CD4-positive, alpha-beta T cell treated with Interleukin-6 for 4 hours (primary cell): ENCODE results near the gene PHACTR1.

Experiments used
- DNase-seq: peaks from one replicate; pipeline ENCODE4 v3.0.0-alpha.2; 2020; ENCODE audit warnings: mixed read lengths

Gene PHACTR1

DNA sequence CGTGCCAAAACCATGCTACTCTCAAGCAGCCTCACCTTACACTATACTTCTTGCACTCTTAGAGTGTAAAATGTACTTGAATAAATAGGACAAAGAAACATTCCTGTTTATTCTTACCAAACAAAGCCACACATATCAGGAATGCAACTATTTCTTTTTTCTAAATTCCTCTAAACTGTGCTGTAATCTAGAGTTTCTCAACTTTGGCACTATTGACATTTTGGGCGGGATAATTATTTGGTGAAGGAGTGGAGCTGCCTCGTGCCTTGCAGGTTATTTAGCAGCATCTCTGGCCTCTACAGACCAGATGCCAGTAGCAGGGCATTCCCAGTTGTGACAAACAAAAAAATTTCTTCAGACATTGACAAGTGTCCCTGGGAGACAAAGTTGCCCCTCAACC is 86.9 kb downstream of the PHACTR1 start:
- DNase-seq: no peak

DNA sequence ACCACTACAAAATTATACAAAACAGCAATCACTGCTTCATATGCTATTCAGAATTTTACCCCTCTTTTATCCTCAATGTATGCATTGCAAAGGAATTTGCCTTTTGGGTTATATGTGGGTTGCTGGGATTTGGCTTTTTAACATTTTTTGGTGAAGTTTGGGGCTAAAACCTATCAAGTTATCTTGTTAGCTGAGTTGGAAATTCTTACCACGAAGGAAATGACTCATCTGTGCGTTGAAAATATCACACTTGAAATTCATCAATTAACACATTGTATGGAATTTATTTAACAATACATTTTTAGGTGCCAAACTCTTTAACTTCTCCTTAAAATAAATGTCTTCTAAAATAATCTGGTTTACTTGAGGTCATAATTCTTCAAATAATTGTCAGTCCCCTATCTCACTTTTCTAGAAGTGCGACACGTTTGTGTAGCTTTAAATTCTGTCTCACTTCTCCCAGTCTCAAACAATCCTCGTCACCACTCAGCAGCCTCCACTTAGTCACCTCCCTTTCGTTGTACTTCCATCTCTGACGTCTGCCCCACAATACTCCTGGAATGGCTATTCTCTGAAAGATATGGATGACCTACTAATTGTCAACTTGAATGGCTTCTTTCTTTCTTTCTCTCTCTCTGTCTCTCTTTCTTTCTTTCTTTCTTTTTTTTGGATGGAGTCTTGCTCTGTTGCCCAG is 88.5 kb downstream of the PHACTR1 start:
- no peak for DNase-seq

DNA sequence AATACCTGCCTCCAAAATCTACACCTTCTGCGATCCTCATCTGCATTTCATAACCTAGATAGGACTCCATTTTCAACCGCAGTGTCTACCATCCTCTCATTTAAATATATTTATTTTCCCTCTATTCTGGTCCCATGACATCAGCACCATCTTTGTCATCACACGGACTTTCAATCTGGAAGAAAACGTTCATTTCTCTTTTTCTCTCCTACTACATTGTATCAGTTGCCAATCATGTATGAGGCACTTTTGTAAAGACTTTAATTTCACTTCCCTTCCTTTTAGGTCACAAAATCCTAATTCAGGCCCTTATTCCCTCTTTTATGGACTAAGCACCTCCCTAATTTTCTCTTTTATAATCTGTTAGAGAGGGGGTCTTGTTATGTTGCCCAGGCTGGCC is 89.6 kb downstream of the PHACTR1 start:
- DNase-seq: no peak

DNA sequence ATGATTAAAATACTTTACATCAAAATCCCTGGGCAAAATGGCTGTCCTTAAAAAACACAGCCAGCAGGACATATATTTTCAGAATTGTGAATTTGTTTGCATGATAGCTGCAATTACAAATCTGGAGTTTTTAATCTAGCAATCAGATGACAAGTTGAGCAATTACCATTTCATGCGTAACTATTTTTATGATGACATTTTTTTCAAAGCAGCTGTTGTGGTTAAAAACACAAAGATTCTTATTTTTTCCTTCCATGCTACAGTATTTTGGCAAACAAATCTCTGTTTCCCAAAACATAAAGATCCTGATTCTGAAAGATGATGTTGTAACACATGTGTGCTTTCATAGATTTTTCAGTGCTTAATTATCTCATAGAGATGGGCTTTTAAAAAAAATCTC is 90.2 kb downstream of the PHACTR1 start:
- DNase-seq: no peak

DNA sequence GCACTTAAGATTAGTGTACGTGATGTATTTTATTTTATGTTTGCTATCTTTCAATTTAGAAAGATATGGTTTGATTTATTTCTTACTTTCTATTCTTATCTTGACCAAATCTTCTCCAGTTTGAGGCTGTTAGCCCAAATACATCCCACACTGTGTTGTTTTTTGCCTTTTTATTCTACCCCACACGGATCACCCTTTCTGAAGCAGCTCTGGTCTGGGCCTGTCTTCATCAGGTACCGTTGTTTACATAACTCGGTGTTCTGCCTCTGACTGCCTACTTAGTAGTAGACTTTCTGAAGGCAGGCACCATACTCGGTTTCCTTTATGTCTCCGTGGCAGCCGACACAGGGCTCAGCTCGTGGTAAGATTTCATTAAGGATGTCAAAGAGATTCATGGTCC is 95.0 kb downstream of the PHACTR1 start:
- no peak for DNase-seq

DNA sequence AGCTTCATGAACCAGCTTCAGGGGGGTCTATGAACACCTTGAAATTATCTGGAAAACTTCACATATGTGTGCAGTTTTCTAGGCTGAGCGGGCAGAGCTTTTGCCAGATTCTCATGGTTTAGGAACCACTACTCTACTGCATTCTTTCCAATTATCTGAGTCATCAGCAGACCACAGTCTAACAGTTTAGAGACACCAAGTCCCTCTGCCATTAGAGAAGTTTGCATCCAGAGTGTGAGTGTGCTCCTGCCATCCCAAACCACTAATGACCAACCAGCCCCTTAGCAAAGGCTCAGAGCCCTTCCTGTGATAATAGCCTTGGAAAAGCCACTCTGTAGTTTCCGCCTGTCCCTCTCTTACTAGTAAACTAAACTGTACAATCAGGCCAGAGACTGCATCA is 96.8 kb downstream of the PHACTR1 start:
- DNase-seq: no peak

DNA sequence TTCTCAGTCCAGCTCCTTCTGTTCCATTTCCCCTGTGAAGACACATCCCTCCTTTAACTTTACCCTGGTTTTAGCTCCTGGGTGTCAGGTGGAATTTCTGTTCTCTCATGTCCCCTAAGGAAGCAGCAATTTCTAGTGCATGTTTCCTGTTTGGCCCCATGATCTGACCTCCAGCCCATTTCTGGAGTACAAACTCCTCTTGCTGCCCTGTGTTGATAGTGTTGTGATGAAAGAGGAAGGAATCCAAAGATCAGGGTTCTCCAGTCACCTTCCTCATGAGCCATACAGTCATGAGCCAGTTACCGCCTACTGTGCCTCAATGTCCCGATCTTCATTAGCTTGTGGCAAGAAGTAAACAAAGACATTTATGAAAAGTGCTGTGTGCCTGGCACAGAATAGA is 97.4 kb downstream of the PHACTR1 start:
- DNase-seq: no peak

DNA sequence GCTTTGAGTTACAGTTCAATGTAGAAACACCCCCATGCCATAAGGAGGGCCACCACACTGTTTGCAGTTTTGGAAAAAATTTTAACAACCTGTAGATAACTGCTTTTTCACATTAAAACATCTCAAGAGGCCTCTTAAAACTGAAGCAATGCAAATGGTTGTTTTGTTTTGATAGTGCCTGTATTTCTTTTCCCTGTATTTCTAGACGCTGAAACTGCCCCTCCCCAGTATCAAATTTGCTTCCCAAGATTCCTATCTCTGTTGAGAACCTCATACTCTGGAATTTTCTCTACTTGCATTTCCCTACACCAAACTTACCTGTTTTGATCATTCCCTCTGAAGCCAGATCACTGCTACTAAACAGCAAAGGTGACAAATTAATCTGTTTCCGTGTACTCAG is 98.5 kb downstream of the PHACTR1 start:
- no peak for DNase-seq

DNA sequence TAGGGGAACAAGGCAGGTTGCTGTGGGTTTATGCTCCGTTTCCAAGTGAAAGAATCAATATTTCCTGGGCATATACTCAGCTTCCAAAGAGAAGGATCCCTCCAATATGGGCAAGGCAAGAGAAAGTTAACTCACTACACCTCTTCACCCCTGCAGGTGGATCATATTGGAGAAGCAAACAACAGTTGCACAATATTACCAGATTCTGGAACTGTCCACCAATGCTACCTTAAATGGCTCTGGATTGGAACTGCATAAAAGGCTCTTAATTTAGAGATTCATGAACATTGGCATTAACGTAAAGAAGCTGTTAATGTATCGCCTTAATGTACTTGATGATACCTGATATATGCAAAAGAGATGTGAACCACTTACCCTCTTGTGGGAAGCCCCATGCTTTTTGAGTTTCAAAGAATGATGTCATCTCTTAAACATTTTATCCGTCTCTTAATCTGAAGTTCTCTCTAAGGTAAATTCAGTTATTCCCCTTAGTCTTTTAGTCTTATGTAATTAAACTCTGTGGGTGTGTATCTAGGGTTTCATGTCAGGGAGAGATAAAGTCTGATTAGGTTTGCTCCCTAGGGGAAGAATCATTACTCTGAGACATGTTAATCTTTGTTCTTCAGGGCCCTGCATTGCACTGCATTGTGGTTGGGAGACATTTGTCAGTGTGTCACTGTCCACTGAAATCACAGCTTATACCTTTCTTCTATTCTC is 99.5 kb downstream of the PHACTR1 start:
- no peak for DNase-seq

DNA sequence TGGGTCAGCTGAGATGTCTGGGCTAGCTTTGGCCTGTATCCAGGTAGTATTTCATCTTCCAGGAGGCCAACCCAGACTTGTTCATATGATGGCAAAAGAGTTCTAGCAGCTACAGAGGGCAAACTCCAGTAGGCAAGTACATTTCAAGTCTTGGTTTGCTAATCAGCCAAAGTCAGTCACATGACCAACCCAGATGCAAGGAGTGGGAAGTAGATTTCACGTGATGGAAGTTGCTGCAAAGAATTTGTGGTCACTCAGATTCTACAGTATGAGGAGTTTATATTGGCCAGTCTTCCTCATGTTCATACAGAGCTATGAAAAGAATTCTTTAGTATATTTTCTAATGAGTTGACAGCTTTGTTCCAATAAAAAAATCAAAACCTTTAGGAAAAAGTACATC is 101.8 kb downstream of the PHACTR1 start:
- no peak for DNase-seq

DNA sequence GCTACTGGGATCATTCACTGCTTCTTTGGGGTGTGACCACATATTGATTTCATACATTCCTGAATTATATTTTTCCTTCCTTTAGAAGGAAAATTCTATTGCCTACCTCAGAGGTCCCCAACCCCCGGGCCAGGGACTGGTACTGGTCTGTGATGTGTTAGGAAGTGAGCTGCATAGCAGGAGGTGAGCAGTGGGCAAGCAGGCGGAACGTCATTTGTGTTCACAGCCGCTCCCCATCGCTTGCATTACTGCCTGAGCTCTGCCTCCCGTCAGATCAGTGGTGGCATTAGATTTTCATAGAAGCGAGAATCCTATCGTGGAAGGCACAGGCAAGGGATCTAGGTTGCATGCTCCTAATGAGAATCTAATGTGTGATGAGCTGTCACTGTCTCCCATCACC is 107.3 kb downstream of the PHACTR1 start:
- DNase-seq: no peak

DNA sequence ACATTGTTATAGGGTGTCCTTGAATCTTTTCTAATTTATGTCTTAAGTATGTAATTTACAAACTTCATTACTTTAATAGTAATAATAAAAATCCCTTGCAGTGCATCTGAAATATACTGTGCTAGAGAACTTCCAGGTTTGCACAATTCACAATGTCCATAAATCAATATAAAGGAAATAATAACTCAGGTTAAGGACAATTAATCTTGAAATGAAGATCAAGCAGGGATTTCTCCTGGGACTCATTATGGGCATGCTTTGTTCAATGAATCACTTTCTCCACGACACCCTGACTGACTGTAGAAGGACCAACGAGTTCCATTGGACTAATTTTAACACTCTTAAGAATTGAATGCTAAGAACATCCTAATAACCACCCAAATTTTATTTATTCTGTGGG is 110.0 kb downstream of the PHACTR1 start:
- DNase-seq: no peak

DNA sequence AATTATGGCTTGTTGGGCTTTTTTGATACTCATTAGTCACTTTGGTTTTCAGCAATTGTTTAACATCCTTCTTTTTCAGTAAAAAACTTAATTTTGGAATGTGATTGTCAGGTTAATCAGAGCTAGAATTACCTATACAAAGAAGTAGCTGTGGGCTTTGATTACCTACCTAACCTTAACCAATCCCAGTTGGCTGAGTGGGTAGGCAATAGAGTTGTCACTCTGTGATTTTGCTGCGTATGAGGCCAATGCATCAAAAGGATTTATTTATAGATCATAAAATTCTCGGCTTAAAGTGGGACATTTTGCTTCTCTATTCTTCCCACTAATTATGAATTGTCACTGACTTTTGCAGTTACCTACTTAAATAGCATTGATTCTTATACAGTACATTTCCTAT is 111.4 kb downstream of the PHACTR1 start:
- no peak for DNase-seq

DNA sequence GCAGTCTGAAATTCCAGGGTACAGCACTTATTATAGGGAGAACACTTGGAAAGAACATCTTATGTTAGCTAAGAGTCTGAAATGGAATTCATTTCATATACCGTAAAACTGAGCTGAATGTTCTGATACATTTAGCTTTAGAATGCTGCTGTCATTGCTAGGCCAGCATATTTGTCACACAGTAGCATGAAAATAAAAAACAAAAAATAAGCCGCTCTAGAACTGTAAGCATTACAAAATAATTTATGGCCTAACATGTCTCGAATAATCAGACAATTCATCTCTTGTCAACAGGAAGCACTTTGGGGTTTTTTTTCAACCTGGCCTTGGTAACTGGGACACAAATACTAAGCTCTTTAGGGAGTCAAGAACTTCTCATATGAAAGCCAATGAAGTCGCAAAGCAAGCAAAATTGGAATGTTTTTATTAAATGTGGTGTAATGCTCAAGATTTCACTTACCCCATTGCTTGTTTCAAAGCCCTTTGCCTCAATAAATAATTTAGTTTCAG is 115.7 kb downstream of the PHACTR1 start:
- DNase-seq: no peak

DNA sequence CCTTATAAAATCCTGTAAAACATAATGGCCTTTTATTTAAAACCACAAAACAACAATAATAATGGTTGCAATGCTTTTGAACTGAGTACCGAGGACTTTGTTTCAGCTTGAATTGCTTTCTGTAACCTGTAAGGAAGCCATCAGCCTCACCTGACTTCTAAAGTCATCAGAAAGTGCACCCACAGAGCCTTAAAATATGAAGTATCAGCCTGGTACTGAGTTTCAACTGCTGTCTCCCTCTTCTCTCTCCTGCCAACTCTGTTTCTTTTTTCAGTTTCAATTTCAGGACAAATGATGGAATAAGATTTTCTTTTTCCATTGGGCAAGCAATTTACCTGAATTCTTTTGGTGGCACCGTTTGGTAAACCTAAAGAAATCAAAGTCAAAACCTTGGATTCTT is 119.4 kb downstream of the PHACTR1 start:
- no peak for DNase-seq

DNA sequence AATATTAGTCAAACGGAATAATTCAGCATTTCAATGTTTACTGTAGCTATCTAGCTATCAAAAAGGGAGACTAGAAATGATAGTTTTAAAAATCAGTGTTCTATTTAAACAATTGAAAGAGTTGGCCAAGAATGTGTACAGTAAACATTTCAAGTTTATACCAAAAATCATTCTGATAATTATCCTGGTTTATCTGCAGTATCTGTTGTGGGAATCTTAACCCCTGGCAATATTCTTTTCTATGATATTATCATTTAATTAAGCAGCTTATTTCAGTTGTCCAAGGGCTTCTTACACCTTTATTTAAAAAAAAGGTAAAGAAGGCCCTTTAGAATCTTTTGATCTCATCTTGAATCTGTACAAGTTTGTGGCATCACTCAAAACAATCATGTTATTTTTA is 125.1 kb downstream of the PHACTR1 start:
- no peak for DNase-seq

DNA sequence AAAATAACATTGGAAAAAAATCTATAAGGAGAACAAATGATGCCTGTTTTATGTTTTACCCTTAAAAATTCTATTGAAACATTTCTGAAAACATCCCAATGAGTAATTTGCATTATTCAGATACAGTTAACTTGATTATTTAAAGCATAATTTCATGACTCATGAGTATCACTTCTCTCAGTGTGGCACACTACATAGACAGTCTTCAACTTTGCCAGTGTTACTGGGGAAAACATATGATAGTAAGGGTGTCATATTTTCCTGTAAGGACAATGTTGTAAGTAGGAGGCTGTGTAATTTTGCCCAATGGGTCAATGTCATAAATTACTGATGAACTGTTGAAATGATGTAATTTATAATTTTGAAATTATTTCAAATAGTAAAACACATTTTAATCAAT is 125.5 kb downstream of the PHACTR1 start:
- no peak for DNase-seq

DNA sequence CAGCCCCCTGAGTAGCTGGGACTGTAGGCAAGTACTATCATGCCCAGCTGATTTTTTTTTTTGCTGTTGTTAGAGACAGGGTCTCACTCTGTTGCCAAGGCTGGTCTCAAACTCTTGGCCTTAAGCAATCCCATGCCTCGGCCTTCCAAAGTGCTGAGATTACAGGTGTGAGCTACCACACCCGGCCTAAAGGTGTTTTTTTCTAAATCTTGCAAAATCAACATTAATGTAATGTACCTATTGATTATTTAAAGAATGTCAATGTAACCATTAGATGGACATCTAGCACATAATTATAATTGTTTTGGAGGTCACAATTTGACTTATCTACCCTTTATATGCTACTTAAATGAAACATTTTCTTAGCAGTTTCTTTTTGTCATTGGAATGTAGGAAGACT is 126.1 kb downstream of the PHACTR1 start:
- DNase-seq: no peak

DNA sequence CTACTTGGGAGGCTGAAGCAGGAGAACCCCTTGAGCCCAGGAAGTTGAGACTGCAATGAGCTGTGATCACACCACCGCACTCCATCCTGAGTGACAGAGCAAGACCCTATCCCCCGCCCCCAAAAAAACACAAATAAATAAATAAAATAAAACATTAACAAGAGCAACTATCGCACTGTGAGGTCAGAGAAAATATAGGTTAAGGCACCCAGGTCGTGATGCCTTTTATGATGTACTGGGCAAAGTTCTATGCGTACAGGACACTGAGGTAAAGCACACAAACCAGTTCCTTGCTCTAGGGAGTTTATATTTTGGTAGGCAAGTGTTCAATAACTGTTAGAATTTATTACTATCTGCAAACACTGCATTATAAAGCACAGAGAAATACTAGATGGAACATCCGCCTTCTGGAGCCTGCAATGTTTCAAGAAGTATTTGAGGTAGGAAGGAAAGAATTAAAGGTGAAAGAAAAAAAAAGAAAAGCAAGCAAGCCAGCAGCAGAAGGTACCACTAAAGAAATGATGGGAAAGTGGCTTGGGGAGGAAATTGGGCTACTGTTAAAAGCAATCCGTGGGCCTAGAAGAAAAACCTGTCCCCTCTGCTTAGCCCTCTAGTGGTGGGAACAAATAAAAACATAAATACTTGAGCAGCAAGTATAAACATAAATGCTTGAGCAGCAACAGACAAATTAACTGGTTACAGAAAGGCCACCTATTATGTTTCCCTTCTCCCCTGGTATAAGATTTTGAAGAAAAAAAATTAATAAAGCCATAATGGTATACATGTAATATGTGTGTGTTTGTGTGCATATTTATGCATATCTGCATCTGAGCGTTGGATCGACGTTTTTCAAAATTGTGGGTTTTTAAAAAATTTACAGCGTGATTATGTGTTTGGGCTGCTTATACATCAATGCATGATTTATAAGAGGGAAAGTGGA is 128.0 kb downstream of the PHACTR1 start:
- DNase-seq: no peak

DNA sequence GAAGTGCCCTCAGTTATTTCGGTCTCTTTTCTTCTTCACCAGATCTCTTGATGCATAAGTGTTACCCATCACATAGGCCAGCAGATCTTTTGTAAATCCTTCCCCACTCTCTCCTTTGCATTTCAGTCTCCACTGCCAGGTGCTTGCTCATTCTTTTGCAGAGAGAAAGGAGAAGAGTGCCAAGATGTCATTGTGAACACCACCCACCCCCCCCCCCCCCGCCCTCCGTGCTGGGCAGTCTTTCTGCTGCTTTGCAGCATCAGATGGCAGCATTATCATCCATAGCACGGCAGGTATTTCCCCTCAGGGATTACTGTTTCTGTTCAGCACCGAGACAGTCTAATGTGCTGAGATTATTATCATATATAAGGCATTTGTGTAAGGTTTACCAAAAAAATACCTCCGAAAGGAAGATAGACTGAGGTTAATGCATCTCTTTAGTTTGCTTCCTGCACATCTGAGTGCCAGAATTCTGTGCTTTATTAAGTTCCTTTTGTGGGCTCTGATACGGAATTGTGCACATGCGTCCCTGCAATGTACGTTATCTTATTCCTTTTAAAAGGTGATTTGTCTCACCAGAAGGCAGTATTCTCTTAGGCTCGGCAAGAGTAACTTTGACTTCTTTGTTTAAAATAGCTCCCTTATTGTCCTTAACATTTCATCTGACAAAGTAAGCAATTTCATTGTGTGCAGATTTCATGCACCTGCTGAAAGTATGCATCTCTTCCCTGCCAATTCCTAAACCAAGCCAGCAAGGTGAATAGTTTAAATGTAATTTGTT is 128.8 kb downstream of the PHACTR1 start:
- no peak for DNase-seq

DNA sequence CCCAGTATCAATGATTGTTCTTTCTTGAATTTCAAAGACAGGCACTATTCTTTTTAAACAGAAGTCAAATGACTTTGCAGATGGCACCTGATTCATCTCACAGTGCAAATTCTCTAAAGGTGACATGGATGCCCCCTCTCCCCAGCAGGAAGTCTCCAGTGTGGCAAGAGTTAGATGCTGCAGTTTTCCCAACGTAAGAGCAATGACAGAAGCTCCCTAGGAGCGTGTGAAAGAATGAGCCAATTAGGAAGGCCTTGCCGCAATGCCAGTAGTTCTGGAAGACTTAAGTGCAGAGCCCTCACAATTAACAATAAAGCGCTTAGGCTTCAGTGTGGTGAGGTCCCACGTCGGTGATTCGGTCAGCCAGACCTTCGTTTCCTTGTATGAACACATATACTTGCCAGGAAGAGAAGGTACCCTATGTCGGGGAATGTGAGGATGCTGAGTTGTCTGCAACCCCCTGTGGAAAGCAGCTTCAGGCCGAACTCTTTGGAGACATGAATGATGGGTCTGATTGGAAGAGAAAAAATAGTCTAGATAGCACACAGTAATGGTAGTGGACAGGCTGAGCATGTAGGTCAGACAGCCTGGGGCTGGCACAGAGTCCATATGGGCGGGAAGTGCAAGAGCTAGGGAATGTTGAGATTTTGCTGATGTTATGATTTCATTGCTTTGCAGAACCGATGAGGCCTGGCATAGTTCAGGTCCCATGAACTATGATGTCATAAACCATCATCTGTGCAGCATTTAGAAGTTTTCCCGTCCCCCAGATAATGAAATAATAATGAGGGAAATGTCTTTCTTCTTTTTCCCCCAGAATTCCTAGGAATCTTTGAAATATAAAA is 132.6 kb downstream of the PHACTR1 start:
- no peak for DNase-seq

DNA sequence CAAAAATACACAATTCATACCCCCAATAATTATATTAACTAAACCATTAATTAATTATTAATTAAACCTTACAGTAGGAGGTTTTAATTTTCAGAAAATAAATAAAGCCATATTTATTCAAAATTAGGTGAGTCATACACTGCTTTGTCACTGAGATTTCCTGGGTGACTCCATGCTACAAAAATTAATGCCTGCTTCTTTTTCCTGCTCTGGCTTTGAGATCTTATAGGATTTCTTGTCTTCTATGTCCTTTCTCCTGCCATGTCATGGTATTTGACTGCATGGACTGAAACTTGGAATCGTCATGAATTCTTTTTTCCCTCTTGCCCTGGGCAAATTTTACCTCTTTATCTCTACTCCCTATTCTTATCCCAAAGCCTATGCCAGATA is 133.2 kb downstream of the PHACTR1 start:
- DNase-seq: no peak
